Measurements from ENCODE around the gene PKIB. TPM values are rescaled to one million over a fixed set of nuclear protein-coding genes. Genes with fewer than 3 reads are reported as not detected.

The PKIB gene
- total RNA-seq, 1 donor from 2014 or later = 5.5 TPM

- DNase-seq (ENCODE audit: low spot score) = no peak
Observed at GRCh38 chr6:122666418-122666817, 56.2 kb downstream of the PKIB start.

GRCh38 chr6:122669418-122669817 is 59.2 kb downstream of the PKIB start:
- DNase-seq (ENCODE audit: low spot score) = no peak

GRCh38 chr6:122669868-122670267 is 59.7 kb downstream of the PKIB start:
- DNase-seq (ENCODE audit: low spot score) = no peak

- no peak for DNase-seq (ENCODE audit: low spot score)
Observed at GRCh38 chr6:122671251-122671650, 61.0 kb downstream of the PKIB start.

- no peak for DNase-seq (ENCODE audit: low spot score)
Observed at GRCh38 chr6:122673343-122673961, 63.2 kb downstream of the PKIB start.

- DNase-seq (ENCODE audit: low spot score) = no peak
Observed at GRCh38 chr6:122676146-122676545, 65.9 kb downstream of the PKIB start.

GRCh38 chr6:122676688-122677087 is 66.5 kb downstream of the PKIB start:
- no peak for DNase-seq (ENCODE audit: low spot score)

GRCh38 chr6:122677406-122677805 is 67.2 kb downstream of the PKIB start:
- DNase-seq (ENCODE audit: low spot score) = no peak

GRCh38 chr6:122678841-122679240 is 68.6 kb downstream of the PKIB start:
- DNase-seq (ENCODE audit: low spot score) = no peak

GRCh38 chr6:122681705-122682104 is 71.5 kb downstream of the PKIB start:
- DNase-seq (ENCODE audit: low spot score) = no peak

GRCh38 chr6:122683989-122684651 is 73.9 kb downstream of the PKIB start:
- no peak for DNase-seq (ENCODE audit: low spot score)

GRCh38 chr6:122692175-122692598 is 82.0 kb downstream of the PKIB start:
- DNase-seq (ENCODE audit: low spot score) = no peak

- no peak for DNase-seq (ENCODE audit: low spot score)
Observed at GRCh38 chr6:122692807-122693580, 82.8 kb downstream of the PKIB start.

- no peak for DNase-seq (ENCODE audit: low spot score)
Observed at GRCh38 chr6:122694075-122694474, 83.9 kb downstream of the PKIB start.

- no peak for DNase-seq (ENCODE audit: low spot score)
Observed at GRCh38 chr6:122694602-122695001, 84.4 kb downstream of the PKIB start.

- DNase-seq (ENCODE audit: low spot score) = no peak
Observed at GRCh38 chr6:122695188-122695587, 85.0 kb downstream of the PKIB start.

GRCh38 chr6:122696079-122696478 is 85.9 kb downstream of the PKIB start:
- no peak for DNase-seq (ENCODE audit: low spot score)

GRCh38 chr6:122696853-122697252 is 86.6 kb downstream of the PKIB start:
- DNase-seq (ENCODE audit: low spot score) = no peak

GRCh38 chr6:122697458-122697857 is 87.3 kb downstream of the PKIB start:
- no peak for DNase-seq (ENCODE audit: low spot score)

GRCh38 chr6:122701666-122702065 is 91.5 kb downstream of the PKIB start:
- DNase-seq (ENCODE audit: low spot score) = no peak

- no peak for DNase-seq (ENCODE audit: low spot score)
Observed at GRCh38 chr6:122702841-122703240, 92.6 kb downstream of the PKIB start.

- DNase-seq (ENCODE audit: low spot score) = no peak
Observed at GRCh38 chr6:122704066-122704465, 93.9 kb downstream of the PKIB start.

- DNase-seq (ENCODE audit: low spot score) = no peak
Observed at GRCh38 chr6:122709922-122710512, 99.8 kb downstream of the PKIB start.
